AG04450 (cell line): ENCODE results near the gene CLPSL1. TPM values are rescaled to one million over a fixed set of nuclear protein-coding genes. Genes with fewer than 3 reads are reported as not detected.

ENCODE experiments used
- CTCF ChIA-PET: fragments of 300-600, 350-600 bp; formaldehyde crosslinking; extraction: SDS; loops from one replicate; lab custom pipeline; 2022; ENCODE audit warnings: antibody characterized with exemption, inconsistent platforms; lab: Charles Lee
- POLR2A ChIA-PET: fragments of 350-600 bp; formaldehyde crosslinking; extraction: SDS; loops from one replicate; lab custom pipeline; 2021; ENCODE audit warnings: antibody characterized with exemption, inconsistent platforms; lab: Yijun Ruan, JAX
- DNase-seq: peaks from one replicate; pipeline ENCODE4 v3.0.0-alpha.2; 2011; ENCODE audit warnings: low read depth, low spot score
- H3K27ac ChIP-seq: one replicate; pipeline ENCODE4 v1.5.1; 2012; ENCODE audit warnings: low read depth, low read length, control low read depth
- H3K27me3 ChIP-seq: one replicate; pipeline ENCODE4 v1.6.0; 2012; ENCODE audit warnings: low read length; ENCODE audit not compliant: control insufficient read depth, insufficient read depth
- H3K4me3 ChIP-seq: 2 replicates; pipeline ENCODE4 v1.5.1; 2011; ENCODE audit warnings: mild to moderate bottlenecking, low read depth, low read length, control low read depth
- H3K9me3 ChIP-seq: 2 replicates; pipeline ENCODE4 v1.5.1; 2012; ENCODE audit warnings: low read length; ENCODE audit not compliant: control insufficient read depth, insufficient read depth
- CTCF ChIP-seq: IDR thresholded peaks from 2 replicates; pipeline ENCODE4 v1.5.1; 2011; ENCODE audit warnings: low read depth, low read length, control low read depth, inconsistent platforms
- polyA plus RNA-seq: library from polyadenylated mRNA; depleted of rRNA; stranded (reverse); fragments of >200 nt; gene quantifications from 2 replicates; pipeline ENCODE4 v1.2.3, GENCODE V29; 2011; rRNA removed

The CLPSL1 gene
- polyA plus RNA-seq, 1 experiment: not detected

GRCh38 chr6:35829306-35829705 is 48.5 kb downstream of the CLPSL1 start:
- Histone ChIP-seq H3K9me3 (no peaks in the 10 kb centered on the region), H3K4me3 (no peak overlapping the region), H3K27me3 (no peaks in the 10 kb centered on the region), H3K27ac (no peak overlapping the region)
- ChIA-PET POLR2A (no interaction called here), CTCF (no interaction called here)
- TF ChIP-seq CTCF: no peak
- no peak for DNase-seq

DNA sequence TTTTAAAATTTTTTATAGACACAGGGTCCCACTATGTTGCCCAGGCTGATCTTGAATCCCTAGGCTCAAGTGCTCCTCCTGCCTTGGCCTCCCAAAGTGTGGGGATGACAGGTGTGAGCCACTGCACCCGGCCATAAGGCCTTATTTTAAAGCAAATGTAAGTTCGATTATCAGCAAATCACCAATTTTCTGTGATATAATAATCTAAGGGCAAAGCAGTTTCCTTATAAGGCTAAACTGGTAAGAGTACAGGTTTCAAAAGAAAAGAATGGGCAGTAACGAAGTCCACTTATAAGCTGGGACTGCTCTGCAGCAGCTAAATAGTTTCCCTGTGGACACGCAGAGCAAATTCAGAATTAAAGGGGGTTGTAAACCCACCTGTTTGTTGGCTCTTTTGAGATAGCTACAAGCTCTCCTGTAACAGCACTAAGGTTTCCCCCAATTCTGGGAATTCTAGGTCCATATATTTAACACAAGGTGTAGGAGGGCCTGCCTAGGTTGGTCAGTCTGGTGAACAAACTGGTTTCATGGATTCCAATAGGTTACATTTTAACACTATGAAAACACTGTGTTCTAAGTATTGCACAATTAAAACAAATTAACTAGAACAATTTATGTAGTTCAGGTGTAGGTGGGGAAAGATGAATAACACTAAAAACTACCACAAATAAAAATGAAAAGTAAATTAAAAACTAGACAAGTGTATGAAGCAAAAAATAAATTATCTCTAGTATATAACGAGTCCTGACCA is 50.6 kb downstream of the CLPSL1 start:
- no peaks in the 10 kb centered on the region for H3K9me3 ChIP-seq
- ChIA-PET POLR2A (no interaction called here), CTCF (no interaction called here)
- H3K27ac ChIP-seq: no peak overlapping the region
- DNase-seq: no peak
- H3K27me3 ChIP-seq: no peaks in the 10 kb centered on the region
- H3K4me3 ChIP-seq: no peak overlapping the region
- TF ChIP-seq CTCF: no peak

DNA sequence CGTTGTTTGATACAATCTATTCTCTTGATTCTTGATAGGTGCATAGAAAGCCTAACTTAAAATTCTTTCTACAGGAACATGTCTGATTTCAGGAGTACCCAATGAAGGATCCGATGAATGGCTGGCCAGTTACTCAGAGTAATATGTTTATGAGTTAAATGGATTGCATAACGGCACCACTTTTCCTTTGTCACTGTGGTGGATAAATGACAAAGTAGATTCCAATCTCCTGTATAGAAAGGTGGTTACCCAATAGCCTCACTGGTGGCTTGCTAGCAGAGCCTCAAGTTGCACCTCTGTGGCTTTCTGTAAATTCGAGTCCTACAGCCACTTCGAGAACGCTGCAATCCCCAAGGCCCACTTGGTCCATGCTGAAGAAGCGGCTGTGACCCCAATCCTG is 52.7 kb downstream of the CLPSL1 start:
- ChIA-PET CTCF (no interaction called here), POLR2A (no interaction called here)
- H3K27ac ChIP-seq: no peak overlapping the region
- H3K4me3 ChIP-seq: no peak overlapping the region
- TF ChIP-seq CTCF: no peak
- no peaks in the 10 kb centered on the region for H3K27me3 ChIP-seq
- no peaks in the 10 kb centered on the region for H3K9me3 ChIP-seq
- DNase-seq: no peak

Other genes with a start within 250 kb of the CLPSL1 start
- gene FKBP5, start 92.1 kb upstream of the CLPSL1 start, polyA plus RNA-seq: 6.9 and 7.6 TPM in 2 replicates
- gene ARMC12, start 44.0 kb upstream of the CLPSL1 start, polyA plus RNA-seq: 0.53 and 0.58 TPM in 2 replicates
- gene CLPSL2, start 4.4 kb upstream of the CLPSL1 start, polyA plus RNA-seq: not detected in 2 replicates
- not detected in 2 replicates for gene CLPS, start 16.3 kb downstream of the CLPSL1 start, polyA plus RNA-seq
- gene LHFPL5, start 24.3 kb downstream of the CLPSL1 start, polyA plus RNA-seq: not detected in 2 replicates
- gene SRPK1, start 140.1 kb downstream of the CLPSL1 start, polyA plus RNA-seq: 27.8 and 41.6 TPM in 2 replicates
- not detected in 2 replicates for gene SLC26A8, start 243.6 kb downstream of the CLPSL1 start, polyA plus RNA-seq
- 50.2 and 55.7 TPM in 2 replicates for gene MAPK14, start 246.8 kb downstream of the CLPSL1 start, polyA plus RNA-seq